Measurements from ENCODE around the gene MROH9. TPM values are rescaled to one million over a fixed set of nuclear protein-coding genes. Genes with fewer than 3 reads are reported as not detected.

The MROH9 gene
- total RNA-seq, 1 experiment from 2014 or later, result not detected

- Histone ChIP-seq H2BK12ac (ENCODE audit: insufficient read length, low read depth, low read length) (no peak overlapping the region), H3K14ac (ENCODE audit: insufficient read depth, low read length) (no peak overlapping the region), H4K20me1 (ENCODE audit: control insufficient read depth, insufficient read depth, insufficient read length) (no peaks in the 10 kb centered on the region), H3K4ac (ENCODE audit: low read depth, low read length) (no peak overlapping the region), H3K79me2 (ENCODE audit: insufficient read depth, low read length) (no peaks in the 10 kb centered on the region), H3K18ac (ENCODE audit: insufficient read length, low read depth, low read length) (no peak overlapping the region), H3K4me2 (ENCODE audit: insufficient read depth, insufficient read length, low read length) (no peak overlapping the region), H3K27me3 (ENCODE audit: insufficient read depth, low read length) (no peaks in the 10 kb centered on the region), H3K23me2 (ENCODE audit: insufficient read length, low read depth, low read length, poor library complexity, severe bottlenecking) (no peaks in the 10 kb centered on the region), H4K91ac (ENCODE audit: insufficient read length, low read depth, low read length) (no peak overlapping the region), H3K4me1 (ENCODE audit: insufficient read depth, low read length) (no peaks in the 10 kb centered on the region), H2BK120ac (ENCODE audit: low read depth, low read length, poor library complexity, severe bottlenecking) (no peak overlapping the region), H3K79me1 (ENCODE audit: insufficient read depth, low read depth, low read length, poor library complexity, severe bottlenecking) (no peaks in the 10 kb centered on the region), H3K56ac (ENCODE audit: insufficient read length, low read depth, low read length) (no peak overlapping the region), H2BK20ac (ENCODE audit: low read depth, low read length, poor library complexity, severe bottlenecking) (no peak overlapping the region), H3K9ac (ENCODE audit: extremely low read depth, insufficient read length, low read length) (no peak overlapping the region), H2BK15ac (ENCODE audit: low read depth, low read length) (no peak overlapping the region), H4K8ac (replicated peaks; ENCODE audit: insufficient read length, low read depth, low read length) (no peak overlapping the region), H3K27ac (ENCODE audit: insufficient read length, low read depth, low read length) (no peak overlapping the region), H2AFZ (ENCODE audit: low read length) (no peak overlapping the region), H3K9me3 (ENCODE audit: control insufficient read depth, low read depth, low read length) (no peaks in the 10 kb centered on the region), H4K5ac (ENCODE audit: insufficient read length, low read depth, low read length) (no peak overlapping the region), H3T11ph (ENCODE audit: low read length) (no peak overlapping the region), H2AK5ac (ENCODE audit: insufficient read length, low read length) (no peak overlapping the region), H3K23ac (ENCODE audit: insufficient read length, low read depth, low read length) (no peak overlapping the region), H2BK5ac (ENCODE audit: insufficient read length, low read length) (no peak overlapping the region)
- Mint-ChIP-seq H3K9me3 (no peaks in the 10 kb centered on the region), H3K4me1 (no peaks in the 10 kb centered on the region), H3K27ac (no peak overlapping the region), H3K36me3 (ENCODE audit: insufficient read depth in 1 of 3, low read depth in 3 of 3) (no peaks in the 10 kb centered on the region), H3K27me3 (ENCODE audit: low read depth) (no peaks in the 10 kb centered on the region), H3K4me3 (no peak overlapping the region)
- TF ChIP-seq, protein P1, sequence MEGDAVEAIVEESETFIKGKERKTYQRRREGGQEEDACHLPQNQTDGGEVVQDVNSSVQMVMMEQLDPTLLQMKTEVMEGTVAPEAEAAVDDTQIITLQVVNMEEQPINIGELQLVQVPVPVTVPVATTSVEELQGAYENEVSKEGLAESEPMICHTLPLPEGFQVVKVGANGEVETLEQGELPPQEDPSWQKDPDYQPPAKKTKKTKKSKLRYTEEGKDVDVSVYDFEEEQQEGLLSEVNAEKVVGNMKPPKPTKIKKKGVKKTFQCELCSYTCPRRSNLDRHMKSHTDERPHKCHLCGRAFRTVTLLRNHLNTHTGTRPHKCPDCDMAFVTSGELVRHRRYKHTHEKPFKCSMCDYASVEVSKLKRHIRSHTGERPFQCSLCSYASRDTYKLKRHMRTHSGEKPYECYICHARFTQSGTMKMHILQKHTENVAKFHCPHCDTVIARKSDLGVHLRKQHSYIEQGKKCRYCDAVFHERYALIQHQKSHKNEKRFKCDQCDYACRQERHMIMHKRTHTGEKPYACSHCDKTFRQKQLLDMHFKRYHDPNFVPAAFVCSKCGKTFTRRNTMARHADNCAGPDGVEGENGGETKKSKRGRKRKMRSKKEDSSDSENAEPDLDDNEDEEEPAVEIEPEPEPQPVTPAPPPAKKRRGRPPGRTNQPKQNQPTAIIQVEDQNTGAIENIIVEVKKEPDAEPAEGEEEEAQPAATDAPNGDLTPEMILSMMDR (conservative IDR thresholded peaks at IDR 0.05), result no peak
- WGBS (ENCODE audit: extremely low coverage, insufficient read length, low lambda C conversion rate), result no CpG with 5 or more reads among the region's 1 CpG
- DNase-seq, result no peak
These were observed 31.4 kb upstream of the MROH9 start for GRCh38 chr1:170903961-170904360.
